Breast epithelium (tissue), 4 donors: ENCODE results near the gene SEMA3E. TPM values are rescaled to one million over a fixed set of nuclear protein-coding genes. Genes with fewer than 3 reads are reported as not detected.

ENCODE experiments used
- DNase-seq, 2 donors: peaks; one replicate each; pipeline ENCODE4 v3.0.0-alpha.2; 2019; ENCODE audit warnings: low spot score in 2 of 2
- H3K27ac ChIP-seq, 2 donors: fragments of 200-600 bp; sonication (generic) in 1 of 2; one replicate each; pipeline ENCODE4 v1.5.1; 2016 to 2019; ENCODE audit warnings: mild to moderate bottlenecking in 1 of 2
- H3K27me3 ChIP-seq, 2 donors: fragments of 200-600 bp; sonication (generic) in 1 of 2; one replicate each; pipeline versions ENCODE4 v1.5.1 to v1.6.0; 2017 to 2019; ENCODE audit warnings: control low read depth in 1 of 2, mild to moderate bottlenecking in 1 of 2
- H3K36me3 ChIP-seq: fragments of 200-600 bp; one replicate; pipeline ENCODE4 v1.5.1; 2019
- H3K4me1 ChIP-seq, 2 donors: fragments of 200-600 bp; sonication (generic); one replicate each; pipeline ENCODE4 v1.5.1; 2016 to 2019; ENCODE audit warnings: control low read depth in 1 of 2
- H3K4me3 ChIP-seq, 3 donors: fragments of 200-600 bp; sonication (generic); 1 replicate in 2 of 3; 2 replicates in 1 of 3; pipeline ENCODE4 v1.5.1; 2016 to 2019; ENCODE audit warnings: mild to moderate bottlenecking in 3 of 3, moderate library complexity in 2 of 3
- H3K9me3 ChIP-seq, 2 donors: fragments of 200-600 bp; sonication (generic) in 1 of 2; one replicate each; pipeline ENCODE4 v1.5.1; 2016 to 2019; ENCODE audit warnings: control low read depth in 1 of 2
- POLR2A ChIP-seq: fragments of 450-650 bp; IDR thresholded peaks from one replicate; pipeline ENCODE4 v1.6.1; 2016; ENCODE audit warnings: antibody characterized with exemption, mild to moderate bottlenecking, moderate library complexity
- POLR2AphosphoS5 ChIP-seq, 3 donors: sonication (generic); formaldehyde crosslinking; IDR thresholded peaks; one replicate each; pipeline ENCODE4 v1.6.1; 2017; ENCODE audit warnings: antibody characterized with exemption in 3 of 3
- intact Hi-C: fragments of 100-400 bp; cut with DNase I; formaldehyde crosslinking; loops from one replicate; pipeline ENCODE4 v1.15.1; 2023; ENCODE audit warnings: low total_unique reads
- total RNA-seq, 3 donors: library from RNA; depleted of rRNA; stranded (reverse); fragments of >200 nt; gene quantifications; one replicate each; pipeline ENCODE4 v1.1.0, GENCODE V29; 2016
- TF ChIP-seq, protein P1 (sequence below), 3 donors: fragments of 450-650 bp; IDR thresholded peaks; one replicate each; pipeline ENCODE4 v1.5.1; 2016 to 2017; ENCODE audit warnings: antibody characterized with exemption in 3 of 3, mild to moderate bottlenecking in 3 of 3, moderate library complexity in 3 of 3

SEMA3E gene
- total RNA-seq, 3 donors from 2014 or later = 4.3 to 13.5 (median 11.8) TPM

DNA sequence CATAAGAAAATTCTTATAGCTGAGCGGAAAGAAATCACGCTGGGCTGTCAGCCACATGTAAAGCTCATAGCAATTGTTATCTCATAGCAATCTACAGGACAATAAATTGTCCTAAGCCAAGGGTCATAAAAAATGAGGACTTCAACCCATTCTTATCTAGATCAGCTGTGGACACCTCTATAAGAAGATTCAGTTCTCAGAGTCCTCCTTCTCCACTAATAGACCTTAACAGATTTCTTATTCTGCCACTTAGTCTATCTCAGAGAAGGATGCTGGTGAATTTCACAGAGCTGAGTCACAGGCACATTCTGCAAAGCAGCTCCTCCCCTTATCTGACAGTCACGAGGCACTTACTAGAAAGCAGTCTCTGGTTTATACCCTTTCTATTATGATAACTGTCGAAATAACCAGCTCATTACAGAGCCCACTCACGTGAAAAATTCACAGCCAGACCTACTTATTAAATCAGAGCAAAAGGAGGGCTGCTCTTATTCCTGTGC, 300.9 kb downstream of the SEMA3E start:
- no peaks in the 10 kb centered on the region for H3K36me3 ChIP-seq
- DNase-seq = no peak
- intact Hi-C loops = no loop called here
- TF ChIP-seq POLR2AphosphoS5 (IDR thresholded peaks at IDR 0.05) (no peak), POLR2A (no peak)
- TF ChIP-seq, protein P1, sequence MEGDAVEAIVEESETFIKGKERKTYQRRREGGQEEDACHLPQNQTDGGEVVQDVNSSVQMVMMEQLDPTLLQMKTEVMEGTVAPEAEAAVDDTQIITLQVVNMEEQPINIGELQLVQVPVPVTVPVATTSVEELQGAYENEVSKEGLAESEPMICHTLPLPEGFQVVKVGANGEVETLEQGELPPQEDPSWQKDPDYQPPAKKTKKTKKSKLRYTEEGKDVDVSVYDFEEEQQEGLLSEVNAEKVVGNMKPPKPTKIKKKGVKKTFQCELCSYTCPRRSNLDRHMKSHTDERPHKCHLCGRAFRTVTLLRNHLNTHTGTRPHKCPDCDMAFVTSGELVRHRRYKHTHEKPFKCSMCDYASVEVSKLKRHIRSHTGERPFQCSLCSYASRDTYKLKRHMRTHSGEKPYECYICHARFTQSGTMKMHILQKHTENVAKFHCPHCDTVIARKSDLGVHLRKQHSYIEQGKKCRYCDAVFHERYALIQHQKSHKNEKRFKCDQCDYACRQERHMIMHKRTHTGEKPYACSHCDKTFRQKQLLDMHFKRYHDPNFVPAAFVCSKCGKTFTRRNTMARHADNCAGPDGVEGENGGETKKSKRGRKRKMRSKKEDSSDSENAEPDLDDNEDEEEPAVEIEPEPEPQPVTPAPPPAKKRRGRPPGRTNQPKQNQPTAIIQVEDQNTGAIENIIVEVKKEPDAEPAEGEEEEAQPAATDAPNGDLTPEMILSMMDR (IDR thresholded peaks at IDR 0.05) = no peak
- H3K4me1 ChIP-seq = no peaks in the 10 kb centered on the region
- H3K27me3 ChIP-seq = no peaks in the 10 kb centered on the region
- H3K27ac ChIP-seq = no peak overlapping the region
- no peak overlapping the region for H3K4me3 ChIP-seq
- H3K9me3 ChIP-seq = no peaks in the 10 kb centered on the region

DNA sequence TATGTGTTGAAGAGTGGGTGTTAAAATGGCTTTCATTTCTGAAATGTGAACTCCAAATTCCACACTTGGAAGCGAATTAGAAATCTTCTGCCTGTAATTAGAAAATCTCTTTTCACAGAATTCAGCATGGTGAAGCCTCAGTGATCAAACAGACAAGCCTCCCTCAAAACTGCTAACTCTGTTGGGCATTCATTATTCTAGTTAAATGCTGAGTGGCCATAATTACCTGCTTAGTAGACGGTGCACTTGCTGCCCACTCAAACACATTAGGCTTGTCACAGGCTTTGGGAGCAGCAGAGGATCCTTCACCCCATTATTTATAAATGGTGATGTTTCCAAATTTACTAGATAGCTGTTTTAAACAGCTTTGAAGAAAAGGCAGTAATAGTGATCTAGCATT, 309.0 kb downstream of the SEMA3E start:
- H3K9me3 ChIP-seq = no peaks in the 10 kb centered on the region
- TF ChIP-seq POLR2AphosphoS5 (IDR thresholded peaks at IDR 0.05) (no peak), POLR2A (no peak)
- TF ChIP-seq, protein P1 (IDR thresholded peaks at IDR 0.05) = no peak
- DNase-seq = no peak
- H3K27me3 ChIP-seq = no peaks in the 10 kb centered on the region
- intact Hi-C loops = no loop called here
- H3K36me3 ChIP-seq = no peaks in the 10 kb centered on the region
- H3K27ac ChIP-seq = no peak overlapping the region
- H3K4me3 ChIP-seq = no peak overlapping the region
- H3K4me1 ChIP-seq = no peaks in the 10 kb centered on the region

DNA sequence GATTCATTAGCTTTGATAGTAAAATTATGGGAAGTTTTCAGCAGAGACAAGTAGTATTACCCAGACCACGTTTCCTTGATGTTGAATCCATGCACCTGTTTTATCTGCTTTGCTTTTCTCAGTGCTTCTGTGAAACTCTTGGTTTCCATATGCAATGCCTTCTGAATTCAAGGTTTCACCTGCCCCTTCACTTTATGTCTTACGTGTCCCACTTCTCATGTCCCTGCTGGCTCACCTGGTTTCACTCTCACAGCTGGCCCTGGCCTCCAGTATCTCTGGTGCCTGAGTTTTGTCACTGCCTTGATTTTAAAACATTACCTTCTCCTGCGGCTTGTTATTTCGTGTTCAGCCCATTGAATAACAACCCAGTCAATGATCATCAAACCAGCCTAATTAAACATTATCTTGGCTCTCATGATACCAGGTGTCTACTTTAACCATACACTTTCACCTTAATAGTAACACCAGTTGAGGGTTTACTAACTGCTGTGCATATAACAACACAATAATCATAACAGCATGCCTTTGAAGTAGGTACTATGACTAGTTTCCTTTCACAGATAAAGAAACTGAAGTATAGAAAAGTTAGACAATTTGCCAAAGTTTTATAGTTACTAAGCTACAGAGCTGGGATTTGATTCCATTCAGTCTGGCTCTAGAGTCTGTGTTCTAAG, 310.5 kb downstream of the SEMA3E start:
- H3K27me3 ChIP-seq = no peaks in the 10 kb centered on the region
- TF ChIP-seq POLR2AphosphoS5 (IDR thresholded peaks at IDR 0.05) = no peak
- no peak for TF ChIP-seq POLR2A
- TF ChIP-seq, protein P1 (IDR thresholded peaks at IDR 0.05) = no peak
- no peak overlapping the region for H3K4me3 ChIP-seq
- DNase-seq = no peak
- no peaks in the 10 kb centered on the region for H3K4me1 ChIP-seq
- intact Hi-C loops = no loop called here
- H3K36me3 ChIP-seq = no peaks in the 10 kb centered on the region
- H3K9me3 ChIP-seq = no peaks in the 10 kb centered on the region
- no peak overlapping the region for H3K27ac ChIP-seq

DNA sequence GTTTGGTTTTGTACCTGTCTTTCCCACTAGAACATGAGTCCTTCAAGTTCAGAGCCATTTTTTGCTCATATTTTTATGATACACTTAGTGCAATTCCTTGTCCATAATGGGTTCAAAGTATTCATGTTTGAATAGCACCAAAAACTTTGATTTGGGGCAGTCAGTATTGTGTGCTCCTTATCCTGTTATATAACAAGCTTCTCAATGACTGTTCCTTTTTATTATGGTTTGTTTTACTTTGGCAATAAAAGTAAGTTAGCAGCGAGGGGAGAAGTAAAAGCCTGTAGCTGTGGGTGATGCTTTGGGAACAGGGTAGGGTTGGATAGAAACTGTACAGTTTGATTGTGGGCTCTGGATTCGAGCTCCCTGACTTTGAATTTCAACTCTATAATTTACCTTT, 311.9 kb downstream of the SEMA3E start:
- DNase-seq = no peak
- Histone ChIP-seq H3K4me1 (no peaks in the 10 kb centered on the region), H3K27me3 (no peaks in the 10 kb centered on the region), H3K9me3 (no peaks in the 10 kb centered on the region), H3K36me3 (no peaks in the 10 kb centered on the region), H3K27ac (no peak overlapping the region), H3K4me3 (no peak overlapping the region)
- no peak for TF ChIP-seq POLR2AphosphoS5 (IDR thresholded peaks at IDR 0.05)
- intact Hi-C loops = no loop called here

DNA sequence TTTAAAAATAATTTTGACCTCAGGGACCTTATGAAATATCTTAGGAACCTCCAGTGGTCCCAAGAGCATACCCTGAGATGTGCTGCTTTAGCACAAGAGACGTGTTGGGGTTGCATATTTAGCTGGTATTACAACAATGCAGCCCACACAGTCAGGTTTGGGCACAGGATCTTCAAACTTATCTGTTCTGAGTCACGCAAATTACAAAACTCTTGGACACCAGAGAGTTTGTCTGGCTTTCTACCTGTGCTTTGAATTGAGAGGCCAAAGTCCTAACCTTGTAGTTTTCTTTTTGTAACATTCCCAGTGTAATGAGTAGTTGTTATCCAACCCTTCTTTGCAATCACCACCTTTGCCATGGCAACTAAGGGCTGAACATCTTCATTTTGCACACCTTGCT, 322.7 kb downstream of the SEMA3E start:
- Histone ChIP-seq H3K27me3 (no peaks in the 10 kb centered on the region), H3K4me3 (no peak overlapping the region), H3K9me3 (no peaks in the 10 kb centered on the region), H3K36me3 (no peaks in the 10 kb centered on the region), H3K4me1 (no peaks in the 10 kb centered on the region), H3K27ac (no peak overlapping the region)
- intact Hi-C loops = no loop called here
- TF ChIP-seq POLR2AphosphoS5 (IDR thresholded peaks at IDR 0.05) (no peak), POLR2A (no peak)
- TF ChIP-seq, protein P1 (IDR thresholded peaks at IDR 0.05) = no peak
- DNase-seq = no peak
